Endothelial cell of umbilical vein (primary cell): Measurements from ENCODE around the gene GTF3C2. TPM values are rescaled to one million over a fixed set of nuclear protein-coding genes. Genes with fewer than 3 reads are reported as not detected.

Experiments used
- BruUV-seq: library from RNA; stranded (reverse); fragments of 400-500 nt; replicated peaks from 2 replicates; lab custom pipeline; 2021; lab: Mats Ljungman, UMichigan
- CTCF ChIA-PET: fragments of 300-600, 350-600 bp; sonication (Branson Sonifier 250); formaldehyde crosslinking; loops from one replicate; lab custom pipeline; 2021; ENCODE audit warnings: antibody characterized with exemption, inconsistent platforms; lab: Charles Lee
- POLR2A ChIA-PET: fragments of 300-600, 350-600 bp; sonication (Branson Sonifier 250); formaldehyde crosslinking; loops from one replicate; lab custom pipeline; 2021; ENCODE audit warnings: antibody characterized with exemption, inconsistent platforms; lab: Charles Lee
- DNase-seq: peaks from one replicate; pipeline ENCODE4 v3.0.0-alpha.2; 2011; ENCODE audit warnings: low read depth, low spot score
- FAIRE-seq: peaks from 2 replicates; lab custom pipeline; 2011; peaks lifted over from hg19 to GRCh38; lab: Jason Lieb, UNC
- H2AFZ ChIP-seq: 2 replicates; pipeline ENCODE4 v1.6.0; 2012; ENCODE audit warnings: low read depth, low read length, control low read depth, inconsistent platforms
- H3K27ac ChIP-seq: 2 replicates; pipeline ENCODE4 v1.5.1; 2011; ENCODE audit warnings: low read depth, mild to moderate bottlenecking, control low read depth, low read length, moderate library complexity; ENCODE audit not compliant: insufficient read depth
- H3K27me3 ChIP-seq, 2 experiments: 2 replicates each; pipeline versions ENCODE4 v1.6.0 to v1.6.1; 2011; ENCODE audit warnings: low read length in 2 of 2, mixed read lengths in 1 of 2; ENCODE audit not compliant: control insufficient read depth in 2 of 2, insufficient read depth in 2 of 2
- H3K36me3 ChIP-seq, 2 experiments: 2 replicates in 1 of 2; 3 replicates in 1 of 2; pipeline ENCODE4 v1.5.1; 2011; ENCODE audit warnings: low read length in 2 of 2, mild to moderate bottlenecking in 1 of 2, moderate library complexity in 1 of 2; ENCODE audit not compliant: control insufficient read depth in 2 of 2, insufficient read depth in 2 of 2; ENCODE audit errors: extremely low read depth in 1 of 2
- H3K4me1 ChIP-seq: 3 replicates; pipeline ENCODE4 v1.5.1; 2011; ENCODE audit warnings: mild to moderate bottlenecking, low read length; ENCODE audit not compliant: control insufficient read depth, insufficient read depth; ENCODE audit errors: extremely low read depth
- H3K4me2 ChIP-seq: 2 replicates; pipeline ENCODE4 v1.6.1; 2011; ENCODE audit warnings: low read length, control low read depth, mixed read lengths; ENCODE audit not compliant: insufficient read depth
- H3K4me3 ChIP-seq, 3 experiments: fragments of 200-600 bp in 1 of 3; sonication (generic), shearing (Covaris generic) in 1 of 3; replicated peaks in 1 of 3; 2 replicates each; pipeline ENCODE4 v1.5.1; 2011 to 2016; ENCODE audit warnings: control low read depth in 3 of 3, low read length in 3 of 3, mild to moderate bottlenecking in 2 of 3, inconsistent platforms in 1 of 3, low read depth in 1 of 3, moderate library complexity in 1 of 3; ENCODE audit not compliant: insufficient read depth in 1 of 3
- H3K79me2 ChIP-seq: 2 replicates; pipeline ENCODE4 v1.6.0; 2012; ENCODE audit warnings: low read length, inconsistent platforms; ENCODE audit not compliant: control insufficient read depth, insufficient read depth
- H3K9ac ChIP-seq: replicated peaks from 2 replicates; pipeline ENCODE3; 2011; ENCODE audit warnings: low read length, control low read depth; ENCODE audit not compliant: insufficient read depth; ENCODE audit errors: extremely low read depth
- H3K9me1 ChIP-seq: replicated peaks from 3 replicates; pipeline ENCODE4 v1.6.0; 2011; ENCODE audit warnings: mild to moderate bottlenecking, low read length; ENCODE audit not compliant: control insufficient read depth, insufficient read depth; ENCODE audit errors: extremely low read depth
- H3K9me3 ChIP-seq: replicated peaks from 2 replicates; pipeline ENCODE4 v1.5.1; 2012; ENCODE audit warnings: low read length, inconsistent platforms; ENCODE audit not compliant: control insufficient read depth, insufficient read depth
- H4K20me1 ChIP-seq: replicated peaks from 2 replicates; pipeline ENCODE3; 2011; ENCODE audit warnings: mild to moderate bottlenecking, low read length; ENCODE audit not compliant: control insufficient read depth, insufficient read depth; ENCODE audit errors: extremely low read depth
- CTCF ChIP-seq, 2 donors: IDR thresholded peaks; 1 replicate in 1 of 2; 2 replicates in 1 of 2; pipeline ENCODE4 v1.5.1; 2011; ENCODE audit warnings: low read length in 2 of 2, mild to moderate bottlenecking in 2 of 2, moderate library complexity in 2 of 2, control low read depth in 1 of 2, inconsistent platforms in 1 of 2, low read depth in 1 of 2; ENCODE audit not compliant: insufficient read depth in 1 of 2; ENCODE audit errors: extremely low read depth in 1 of 2
- EZH2 ChIP-seq: IDR thresholded peaks from 2 replicates; pipeline ENCODE4 v1.6.1; 2012; ENCODE audit warnings: borderline replicate concordance, low read depth, mild to moderate bottlenecking, moderate library complexity, low read length, inconsistent platforms; ENCODE audit not compliant: severe bottlenecking
- FOS ChIP-seq: IDR thresholded peaks from 2 replicates; pipeline ENCODE4 v1.6.1; 2011; ENCODE audit warnings: mild to moderate bottlenecking, low read length, moderate library complexity, borderline replicate concordance; ENCODE audit not compliant: insufficient read depth
- GATA2 ChIP-seq: IDR thresholded peaks from 2 replicates; pipeline ENCODE4 v1.7.0; 2011; ENCODE audit warnings: low read depth, mild to moderate bottlenecking, moderate library complexity, mixed read lengths, low read length; ENCODE audit not compliant: insufficient read length, insufficient read depth
- JUN ChIP-seq: IDR thresholded peaks from 2 replicates; pipeline ENCODE4 v1.6.1; 2011; ENCODE audit warnings: borderline replicate concordance, low read depth; ENCODE audit not compliant: insufficient read length, insufficient read depth
- MAX ChIP-seq: IDR thresholded peaks from 2 replicates; pipeline ENCODE4 v1.6.1; 2011; ENCODE audit not compliant: insufficient read depth, insufficient read length
- MYC ChIP-seq: IDR thresholded peaks from one replicate; pipeline ENCODE4 v1.6.1; 2011; ENCODE audit warnings: mild to moderate bottlenecking, low read depth, low read length
- POLR2A ChIP-seq: IDR thresholded peaks from 2 replicates; pipeline ENCODE4 v1.6.1; 2012; ENCODE audit warnings: low read depth, mild to moderate bottlenecking, control low read depth, low read length
- POLR2AphosphoS5 ChIP-seq: IDR thresholded peaks from 2 replicates; pipeline ENCODE4 v1.6.1; 2012; ENCODE audit warnings: low read depth, mild to moderate bottlenecking, control low read depth, low read length, moderate library complexity; ENCODE audit not compliant: insufficient read depth
- dilution Hi-C: fragments of 300-500 bp; cut with MboI; formaldehyde crosslinking; loops from one replicate; pipeline ENCODE4 v1.15.0; 2019; ENCODE audit warnings: low sequenced_read_pairs; ENCODE audit not compliant: extremely low pct_ligation_motif_present
- intact Hi-C: fragments of 100-400 bp; cut with micrococcal nuclease; formaldehyde crosslinking; loops from one replicate; pipeline ENCODE4 v1.10.0; 2022
- polyA plus RNA-seq, 4 experiments: library from polyadenylated mRNA; depleted of rRNA in 3 of 4; stranded (reverse) in 3 of 4; unstranded in 1 of 4; fragments of >200 nt; gene quantifications; 2 replicates each; pipeline versions ENCODE4 v1.2.1 to v1.2.3, GENCODE V29; 2011 to 2012; ENCODE audit warnings: missing spikeins in 1 of 4
- total RNA-seq: library from RNA; stranded (reverse); gene quantifications from 2 replicates; pipeline ENCODE4 v1.2.3, GENCODE V29; 2021

The GTF3C2 gene
- total and polyA plus RNA-seq, 2 donors (not counting 3 experiments of a cell fraction or from before 2014, with no cell fraction given) = 57.4 to 59.7 TPM

- Histone ChIP-seq H2AFZ (no peak overlapping the region), H3K4me1 (peaks cover 6% of the 10 kb centered on the region), H3K27me3 (peaks cover 10 to 17% of the 10 kb centered on the region in 2 experiments), H3K4me2 (no peak overlapping the region), H3K9me3 (no peaks in the 10 kb centered on the region), H3K9ac (no peak overlapping the region), H3K4me3 (no peak overlapping the region), H4K20me1 (no peaks in the 10 kb centered on the region), H3K27ac (no peak overlapping the region), H3K36me3 (peaks cover 0 to 3% of the 10 kb centered on the region in 2 experiments), H3K79me2 (no peaks in the 10 kb centered on the region), H3K9me1 (no peaks in the 10 kb centered on the region)
- dilution Hi-C loops = no loop called here
- TF ChIP-seq POLR2A (no peak), CTCF (IDR thresholded peaks at IDR 0.05; ENCODE audit: extremely low read depth in 1 of 2, insufficient read depth in 1 of 2, low read depth in 1 of 2, low read length in 2 of 2) (no peak), EZH2 (no peak)
- no TSS peak for BruUV-seq
- CTCF ChIA-PET = interaction anchor here (1.0 to 1.6 kb wide), 2 partner anchors 9 to 13 kb away, joined by 3 to 4 read pairs; no protein-coding TSS in a partner anchor
- intact Hi-C loops = no loop called here
- no peak for FAIRE-seq
- DNase-seq = no peak
- POLR2A ChIA-PET = no interaction called here
Measured at GRCh38 chr2:27312152-27312551, 44.4 kb downstream of the GTF3C2 start.

GRCh38 chr2:27309651-27310050 lies 46.9 kb downstream of the GTF3C2 start:
- TF ChIP-seq FOS = no peak
- TF ChIP-seq POLR2A = no peak
- TF ChIP-seq MYC = no peak
- TF ChIP-seq MAX = no peak
- no peak for TF ChIP-seq POLR2AphosphoS5
- TF ChIP-seq GATA2 = no peak
- no peak for TF ChIP-seq EZH2
- TF ChIP-seq JUN = no peak
- TF ChIP-seq CTCF (IDR thresholded peaks at IDR 0.05; ENCODE audit: extremely low read depth in 1 of 2, insufficient read depth in 1 of 2, low read depth in 1 of 2, low read length in 2 of 2) = no peak
- no peak overlapping the region for H2AFZ ChIP-seq
- no peaks in the 10 kb centered on the region for H3K79me2 ChIP-seq
- H3K9me1 ChIP-seq = no peaks in the 10 kb centered on the region
- H3K9me3 ChIP-seq = no peaks in the 10 kb centered on the region
- peaks cover 25 to 40% of the 10 kb centered on the region in 2 experiments for H3K27me3 ChIP-seq
- dilution Hi-C loops = no loop called here
- H3K4me1 ChIP-seq = peaks cover 7% of the 10 kb centered on the region
- no peaks in the 10 kb centered on the region for H4K20me1 ChIP-seq
- FAIRE-seq = no peak
- no peaks in the 10 kb centered on the region for H3K36me3 ChIP-seq
- ChIA-PET CTCF (interaction anchor here (1.6 kb wide), 1 partner anchor 30 kb away, joined by 7 read pairs; no protein-coding TSS in a partner anchor), POLR2A (no interaction called here)
- intact Hi-C loops = no loop called here
- no peak overlapping the region for H3K4me2 ChIP-seq
- DNase-seq = no peak
- no peak overlapping the region for H3K4me3 ChIP-seq
- no peak overlapping the region for H3K27ac ChIP-seq
- no peak overlapping the region for H3K9ac ChIP-seq
- no TSS peak for BruUV-seq
